Measurements from ENCODE around the gene PPID.
"Not testable (repeated sequence)": the region's sequence is repeated elsewhere in the genome, so short reads cannot be mapped to it uniquely, and the experiment has no call there.

The PPID gene

GRCh38 chr4:158760866-158761265 lies 37.7 kb upstream of the PPID start:
- no peak for TF ChIP-seq Cebpa-rat (IDR thresholded peaks at IDR 0.05)
- Histone ChIP-seq H3K4me2 (no peak overlapping the region), H3K4me3 (no peak overlapping the region), H3K4me1 (no peaks in the 10 kb centered on the region), H4K20me1 (no peaks in the 10 kb centered on the region), H3K27me3 (no peaks in the 10 kb centered on the region), H3K27ac (no peak overlapping the region), H3K36me3 (no peaks in the 10 kb centered on the region), H3K9ac (no peak overlapping the region), H3K9me3 (peaks cover 10% of the 10 kb centered on the region; the same call in 1 of the 2 replicates)

DNA sequence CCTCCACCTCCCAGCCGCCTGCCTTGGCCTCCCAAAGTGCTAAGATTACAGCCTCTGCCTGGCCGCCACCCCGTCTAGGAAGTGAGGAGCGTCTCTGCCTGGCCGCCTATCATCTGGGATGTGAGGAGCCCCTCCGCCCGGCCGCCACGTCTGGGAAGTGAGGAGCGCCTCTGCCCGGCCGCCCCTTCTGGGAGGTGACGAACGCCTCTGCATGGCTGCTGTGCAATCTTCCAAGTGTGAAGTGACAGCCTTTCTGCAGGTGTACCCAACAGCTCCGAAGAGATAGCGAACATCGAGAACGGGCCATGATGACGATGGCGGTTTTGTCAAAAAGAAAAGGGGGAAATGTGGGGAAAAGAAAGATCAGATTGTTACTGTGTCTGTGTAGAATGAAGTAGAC lies 36.3 kb upstream of the PPID start:
- not testable (repeated sequence) for H3K9me3 ChIP-seq, H3K36me3 ChIP-seq, H3K4me1 ChIP-seq, H4K20me1 ChIP-seq, H3K9ac ChIP-seq, H3K27ac ChIP-seq, H3K4me3 ChIP-seq, H3K27me3 ChIP-seq, H3K4me2 ChIP-seq

DNA sequence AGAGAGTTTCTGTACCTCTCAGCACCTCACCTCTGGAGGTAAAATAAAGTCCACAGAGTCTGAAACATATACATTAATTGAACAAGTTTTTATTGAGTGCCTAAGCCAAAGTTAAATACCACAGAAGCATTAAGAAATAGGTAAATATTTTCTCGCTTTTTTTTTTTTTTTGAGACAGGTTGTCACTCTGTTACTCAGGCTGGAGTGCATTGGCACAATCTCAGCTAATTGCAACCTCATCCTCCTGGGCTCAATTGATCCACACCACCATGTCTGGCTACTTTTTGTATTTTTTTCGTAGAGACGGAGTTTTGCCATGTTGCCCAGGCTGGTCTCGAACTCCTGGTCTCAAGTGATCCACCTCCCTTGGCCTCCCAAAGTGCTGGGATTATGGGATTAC lies 35.5 kb upstream of the PPID start:
- no peaks in the 10 kb centered on the region for H3K36me3 ChIP-seq
- H3K27ac ChIP-seq: no peak overlapping the region
- H3K9ac ChIP-seq: no peak overlapping the region
- no peak overlapping the region for H3K4me2 ChIP-seq
- no peaks in the 10 kb centered on the region for H4K20me1 ChIP-seq
- H3K9me3 ChIP-seq: peaks cover 10% of the 10 kb centered on the region; the same call in 1 of the 2 replicates
- no peaks in the 10 kb centered on the region for H3K4me1 ChIP-seq
- no peaks in the 10 kb centered on the region for H3K27me3 ChIP-seq
- TF ChIP-seq Cebpa-rat (IDR thresholded peaks at IDR 0.05): no peak
- H3K4me3 ChIP-seq: no peak overlapping the region

DNA sequence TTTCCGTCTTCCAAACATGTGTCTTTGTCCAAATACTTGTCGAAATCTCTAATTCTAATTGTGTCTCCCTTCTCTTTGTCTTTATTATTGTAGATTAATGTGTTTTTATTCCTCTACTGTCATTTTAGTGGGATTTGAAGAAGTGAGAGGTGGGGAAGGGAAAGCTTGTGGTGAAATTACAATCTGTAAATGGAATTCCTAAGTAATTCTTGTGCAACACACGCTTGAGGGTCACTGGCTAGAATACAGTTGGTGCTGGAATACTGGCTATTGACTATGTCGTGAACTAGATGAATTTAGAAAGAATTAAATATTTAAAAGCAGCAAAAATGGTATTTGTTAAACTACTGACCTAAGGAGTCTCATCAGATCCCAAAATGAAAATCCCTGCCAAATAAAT lies 34.9 kb upstream of the PPID start:
- TF ChIP-seq Cebpa-rat (IDR thresholded peaks at IDR 0.05): no peak
- Histone ChIP-seq H3K9ac (no peak overlapping the region), H3K9me3 (peaks cover 10% of the 10 kb centered on the region; the same call in 1 of the 2 replicates)

DNA sequence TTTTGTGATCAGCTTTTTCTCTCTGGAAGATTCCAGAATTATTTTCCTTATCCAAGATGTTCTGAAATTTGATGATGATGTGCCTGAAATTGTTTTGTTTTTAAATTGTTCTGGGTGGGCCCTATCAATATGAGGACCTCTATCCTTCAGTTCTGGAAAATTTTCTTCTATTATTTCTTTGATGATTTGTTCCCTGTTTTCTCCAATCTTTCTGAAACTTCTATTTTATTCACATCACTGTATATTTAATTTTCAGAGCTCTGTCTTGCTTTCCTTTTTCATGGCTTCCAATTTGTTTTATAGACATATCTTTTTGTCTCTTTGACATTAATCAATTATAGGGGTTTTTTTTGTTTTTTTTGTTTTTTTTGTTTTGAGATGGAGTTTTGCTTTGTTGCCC lies 33.4 kb upstream of the PPID start:
- no peaks in the 10 kb centered on the region for H4K20me1 ChIP-seq
- peaks cover 10% of the 10 kb centered on the region; the same call in 1 of the 2 replicates for H3K9me3 ChIP-seq
- no peaks in the 10 kb centered on the region for H3K27me3 ChIP-seq
- H3K4me2 ChIP-seq: no peak overlapping the region
- H3K4me1 ChIP-seq: no peaks in the 10 kb centered on the region
- TF ChIP-seq Cebpa-rat (IDR thresholded peaks at IDR 0.05): no peak
- no peaks in the 10 kb centered on the region for H3K36me3 ChIP-seq
- H3K9ac ChIP-seq: no peak overlapping the region
- H3K4me3 ChIP-seq: no peak overlapping the region
- H3K27ac ChIP-seq: no peak overlapping the region

More for the DNA sequence above, 34.9 kb upstream of the PPID start:
- Histone ChIP-seq H3K36me3 (no peaks in the 10 kb centered on the region), H3K27ac (no peak overlapping the region), H3K4me3 (no peak overlapping the region), H3K4me2 (no peak overlapping the region), H4K20me1 (no peaks in the 10 kb centered on the region), H3K27me3 (no peaks in the 10 kb centered on the region), H3K4me1 (no peaks in the 10 kb centered on the region)

DNA sequence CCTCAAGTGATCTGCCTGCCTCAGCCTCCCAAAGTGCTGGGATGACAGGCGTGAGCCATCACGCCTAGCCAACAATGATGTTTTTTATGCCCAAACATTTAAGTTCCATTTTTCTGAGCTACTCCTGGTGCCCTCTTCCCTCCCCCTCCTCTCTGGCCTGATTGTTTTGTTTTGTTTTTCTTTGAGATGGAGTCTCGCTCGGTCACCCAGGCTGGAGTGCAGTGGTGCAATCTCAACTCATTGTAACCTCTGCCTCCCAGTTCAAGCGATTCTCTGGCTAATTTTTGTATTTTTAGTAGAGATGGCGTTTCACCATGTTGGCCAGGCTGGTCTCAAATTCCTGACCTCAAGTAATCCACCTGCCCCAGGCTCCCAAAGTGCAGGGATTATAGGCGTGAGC lies 32.6 kb upstream of the PPID start:
- not testable (repeated sequence) for H3K27me3 ChIP-seq, H3K9ac ChIP-seq, H3K36me3 ChIP-seq, H4K20me1 ChIP-seq, H3K9me3 ChIP-seq, H3K4me2 ChIP-seq, H3K4me3 ChIP-seq, H3K27ac ChIP-seq, H3K4me1 ChIP-seq

DNA sequence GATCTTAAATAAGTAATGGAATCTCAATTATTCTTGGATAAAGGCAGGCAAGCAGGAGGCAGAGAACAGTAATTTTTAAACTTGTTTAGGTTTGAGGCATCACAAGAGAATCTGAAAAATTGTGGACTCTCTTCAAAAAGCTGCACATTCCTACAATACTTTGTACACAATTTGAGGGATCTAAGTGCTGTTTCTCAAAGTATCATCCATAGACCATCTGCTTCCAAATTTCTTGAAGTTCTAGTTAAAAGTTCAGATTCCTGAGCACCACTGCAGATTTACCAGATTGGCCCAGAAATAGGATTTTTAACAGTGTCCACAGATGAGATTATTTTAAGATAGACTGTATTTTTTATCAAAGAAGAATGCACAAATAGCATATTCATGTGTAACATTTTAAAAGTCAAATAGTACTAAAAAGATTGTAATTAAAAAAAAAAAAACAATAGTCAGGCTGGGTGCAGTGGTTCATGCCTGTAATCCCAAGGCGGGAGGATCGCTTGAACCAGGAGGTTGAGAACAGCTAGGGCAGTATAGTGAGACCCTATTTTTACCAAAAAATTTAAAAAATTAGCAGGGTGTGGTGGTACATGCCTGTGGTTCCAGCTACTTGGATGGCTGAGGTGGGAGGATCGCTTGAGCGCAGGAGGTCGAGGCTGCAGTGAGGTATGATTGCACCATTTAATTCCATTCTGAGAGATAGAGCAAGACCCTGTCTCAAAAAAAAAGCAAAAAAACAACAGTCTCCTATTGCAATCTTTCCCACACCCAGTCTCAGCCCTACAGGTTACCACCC lies 31.4 kb upstream of the PPID start:
- Histone ChIP-seq H3K36me3 (no peaks in the 10 kb centered on the region), H3K27me3 (no peaks in the 10 kb centered on the region), H3K4me1 (no peaks in the 10 kb centered on the region), H3K4me3 (no peak overlapping the region), H3K9me3 (peaks cover 9% of the 10 kb centered on the region; the same call in 1 of the 2 replicates), H3K9ac (no peak overlapping the region), H3K27ac (no peak overlapping the region), H3K4me2 (no peak overlapping the region), H4K20me1 (no peaks in the 10 kb centered on the region)
- TF ChIP-seq Cebpa-rat (IDR thresholded peaks at IDR 0.05): no peak

DNA sequence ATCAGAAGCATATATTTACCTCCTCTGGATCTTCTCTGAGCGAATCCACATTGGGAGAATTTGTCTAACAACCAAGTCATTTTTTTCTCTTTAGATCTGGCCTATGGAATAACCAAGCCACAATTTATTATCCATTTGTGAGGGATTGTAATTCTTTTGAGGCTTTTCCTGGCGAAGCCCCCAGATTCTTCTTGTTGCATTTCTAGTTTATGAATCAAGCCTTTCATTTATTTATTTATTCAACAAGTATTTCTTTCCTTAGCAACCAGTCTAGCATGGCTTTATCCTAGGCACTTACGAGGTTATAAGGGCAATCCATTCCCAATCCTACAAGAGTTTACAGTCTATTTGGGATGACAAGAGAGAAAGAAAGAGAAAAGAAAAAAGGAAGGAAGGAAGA lies 27.2 kb upstream of the PPID start:
- TF ChIP-seq Cebpa-rat (IDR thresholded peaks at IDR 0.05): no peak
- Histone ChIP-seq H3K36me3 (no peaks in the 10 kb centered on the region), H3K4me2 (no peak overlapping the region), H3K9me3 (peaks cover 17% of the 10 kb centered on the region), H3K4me1 (no peaks in the 10 kb centered on the region), H3K27ac (no peak overlapping the region), H3K27me3 (no peaks in the 10 kb centered on the region), H4K20me1 (no peaks in the 10 kb centered on the region), H3K4me3 (no peak overlapping the region), H3K9ac (no peak overlapping the region)

DNA sequence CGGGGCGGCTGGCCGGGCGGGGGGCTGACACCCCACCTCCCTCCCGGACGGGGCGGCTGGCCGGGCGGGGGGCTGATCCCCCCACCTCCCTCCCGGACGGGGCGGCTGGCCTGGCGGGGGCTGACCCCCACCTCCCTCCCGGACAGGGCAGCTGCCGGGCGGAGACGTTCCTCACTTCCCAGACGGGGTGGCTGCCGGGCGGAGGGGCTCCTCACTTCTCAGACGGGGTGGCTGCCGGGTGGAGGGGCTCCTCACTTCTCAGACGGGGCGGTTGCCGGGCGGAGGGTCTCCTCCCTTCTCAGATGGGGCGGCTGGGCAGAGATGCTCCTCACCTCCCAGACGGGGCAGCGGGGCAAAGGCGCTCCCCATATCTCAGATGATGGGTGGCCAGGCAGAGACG lies 23.3 kb upstream of the PPID start:
- not testable (repeated sequence) for H3K4me1 ChIP-seq, H3K36me3 ChIP-seq, H3K27ac ChIP-seq, H3K4me3 ChIP-seq, H3K4me2 ChIP-seq, H4K20me1 ChIP-seq, H3K27me3 ChIP-seq, H3K9ac ChIP-seq
- peaks cover 17% of the 10 kb centered on the region for H3K9me3 ChIP-seq

DNA sequence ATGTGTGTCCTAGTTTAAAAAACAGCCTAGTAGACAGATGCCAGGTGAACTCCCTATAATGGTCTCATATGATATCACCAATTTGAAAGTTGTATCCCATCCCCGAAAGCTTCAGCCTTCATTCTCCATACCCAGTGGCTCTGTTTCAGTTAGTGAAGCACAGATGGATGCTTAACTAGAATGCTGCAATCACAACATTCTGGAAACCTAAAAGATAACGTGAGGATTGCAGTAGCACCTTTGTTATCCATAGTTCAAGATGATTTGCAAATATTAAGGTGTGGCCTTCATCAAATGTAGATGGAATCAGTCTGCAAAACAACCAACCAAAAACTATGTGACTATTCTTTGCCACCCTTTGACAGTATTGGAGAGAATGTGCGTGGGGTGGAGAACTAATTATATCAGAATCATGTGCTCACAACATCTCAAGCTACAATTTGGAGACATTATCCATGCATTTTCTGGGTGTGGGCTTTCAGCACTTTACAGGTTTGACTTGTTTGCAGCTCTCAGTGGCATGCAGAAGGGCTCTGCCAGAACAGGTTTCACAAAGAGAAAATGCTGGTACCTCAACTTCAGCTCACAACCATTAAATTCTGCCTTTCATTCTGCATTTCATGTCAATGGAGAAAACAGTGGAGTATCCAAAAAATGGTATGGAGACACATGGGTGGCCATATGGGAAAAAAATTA lies 18.3 kb upstream of the PPID start:
- H3K9me3 ChIP-seq: peaks cover 2% of the 10 kb centered on the region; the same call in 1 of the 2 replicates
- no peak overlapping the region for H3K4me2 ChIP-seq
- no peaks in the 10 kb centered on the region for H4K20me1 ChIP-seq
- H3K27me3 ChIP-seq: no peaks in the 10 kb centered on the region
- TF ChIP-seq Cebpa-rat (IDR thresholded peaks at IDR 0.05): no peak
- no peak overlapping the region for H3K9ac ChIP-seq
- no peak overlapping the region for H3K27ac ChIP-seq
- no peaks in the 10 kb centered on the region for H3K4me1 ChIP-seq
- H3K4me3 ChIP-seq: no peak overlapping the region
- no peaks in the 10 kb centered on the region for H3K36me3 ChIP-seq
